Measurements from ENCODE around the gene PRDM16.
A peak's percentile ranks its signal among the peaks of the same experiment; 100 is the strongest.

Gene PRDM16

DNA sequence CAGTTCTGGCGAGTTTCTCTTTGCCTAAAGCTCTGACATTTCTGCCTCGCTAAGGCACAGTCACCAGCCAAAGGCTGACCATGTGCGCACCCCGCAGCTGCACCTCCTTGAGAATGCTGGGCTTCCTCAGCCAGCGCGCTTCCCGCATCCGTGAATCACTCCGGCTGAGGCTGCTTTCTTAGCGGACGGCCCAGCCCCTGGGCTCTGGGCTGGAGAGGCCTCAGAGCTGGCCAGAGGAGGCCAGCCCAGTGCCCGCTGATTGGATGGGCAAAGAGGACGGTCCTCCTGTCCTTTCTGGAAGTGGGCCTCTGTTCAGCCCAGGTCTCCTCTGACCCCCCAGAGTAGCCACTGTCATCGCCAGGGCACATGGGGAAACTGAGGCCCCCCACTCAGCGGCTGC, 56.1 kb downstream of the PRDM16 start:
- Histone ChIP-seq H3K14ac (ENCODE audit: low read length in 2 of 2) (no peak overlapping the region), H2BK15ac (ENCODE audit: low read depth, poor library complexity, severe bottlenecking) (no peak overlapping the region), H3K27me3 (ENCODE audit: control insufficient read depth in 1 of 2, insufficient read depth in 1 of 2, low read length in 2 of 2) (peaks cover 0 to 8% of the 10 kb centered on the region in 2 experiments), H3K18ac (ENCODE audit: low read depth in 1 of 2, low read length in 2 of 2) (no peak overlapping the region), H2BK120ac (ENCODE audit: low read depth, low read length) (no peak overlapping the region), H3K9me3 (ENCODE audit: control insufficient read depth, low read length) (no peaks in the 10 kb centered on the region), H4K91ac (ENCODE audit: low read length) (no peak overlapping the region), H3K23ac (ENCODE audit: low read length in 2 of 2) (no peak overlapping the region), H4K8ac (ENCODE audit: low read length) (no peak overlapping the region), H3K27ac (ENCODE audit: low read length, poor library complexity, severe bottlenecking) (no peak overlapping the region), H3K4me2 (ENCODE audit: low read length, poor library complexity, severe bottlenecking) (no peak overlapping the region), H3K4ac (ENCODE audit: low read depth in 1 of 2, low read length in 2 of 2) (no peak overlapping the region), H2AFZ (ENCODE audit: low read depth, low read length) (no peak overlapping the region), H3K4me1 (ENCODE audit: control insufficient read depth, insufficient read depth, low read depth, low read length) (peaks cover 2% of the 10 kb centered on the region), H2BK5ac (ENCODE audit: low read depth, low read length, poor library complexity, severe bottlenecking) (no peak overlapping the region), H2BK12ac (ENCODE audit: low read length in 2 of 2) (no peak overlapping the region), H3K9ac (ENCODE audit: low read length) (no peak overlapping the region), H3K4me3 (ENCODE audit: insufficient read depth in 1 of 2, low read depth in 1 of 2, low read length in 2 of 2) (no peak overlapping the region), H3K36me3 (ENCODE audit: control insufficient read depth in 1 of 2, insufficient read depth in 2 of 2, low read depth in 1 of 2, low read length in 2 of 2) (no peaks in the 10 kb centered on the region), H2AK5ac (ENCODE audit: low read length, severe bottlenecking) (no peak overlapping the region), H3K79me1 (replicated peaks; ENCODE audit: low read length, poor library complexity, severe bottlenecking) (no peaks in the 10 kb centered on the region)
- WGBS, result 80% methylated on average over 15 of the region's 15 CpGs
- DNase-seq, result no peak

DNA sequence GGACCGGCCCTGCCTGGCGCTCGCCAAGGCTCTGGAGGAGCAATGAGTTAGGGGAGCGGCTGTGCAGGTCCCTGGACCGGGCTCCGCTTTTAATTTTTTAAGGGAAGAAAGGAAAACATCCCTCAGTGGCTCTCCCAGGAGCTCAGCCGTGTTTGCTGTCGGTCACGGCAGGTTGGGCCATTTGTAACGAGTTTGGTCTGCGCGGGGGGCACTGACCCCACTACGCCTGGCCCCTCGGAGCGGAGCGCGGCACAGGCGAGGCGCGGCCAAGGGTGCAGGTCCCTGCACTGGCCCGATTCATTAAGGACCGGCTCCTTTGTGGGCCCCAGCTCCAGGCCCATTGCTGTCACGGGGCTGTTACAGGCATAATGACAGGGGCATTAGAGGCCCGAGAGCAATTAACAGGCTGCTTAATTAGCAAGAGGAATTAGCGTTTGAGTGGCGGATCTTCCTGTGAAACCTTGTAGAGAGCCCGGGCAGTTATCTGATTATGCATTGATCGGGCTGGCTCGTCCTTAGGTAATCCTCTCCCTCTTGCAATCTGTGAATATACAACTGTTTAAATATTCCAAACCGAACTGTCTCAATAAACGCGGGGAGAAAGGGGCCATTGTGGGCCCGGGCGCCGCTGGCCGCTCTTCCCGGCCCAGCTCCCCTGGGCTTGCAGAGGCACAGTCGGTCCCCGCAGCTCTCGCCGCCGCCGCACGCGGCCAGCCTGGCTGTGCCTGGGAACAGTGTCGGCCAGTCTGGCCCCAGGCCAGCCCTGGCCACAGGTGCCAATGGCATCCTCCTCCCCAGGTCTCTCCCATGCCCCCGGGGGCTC, 56.8 kb downstream of the PRDM16 start:
- H3K9ac ChIP-seq (ENCODE audit: low read length), result no peak overlapping the region
- H3K27ac ChIP-seq (ENCODE audit: low read length, poor library complexity, severe bottlenecking), result no peak overlapping the region
- no peak overlapping the region for H3K4me3 ChIP-seq (ENCODE audit: insufficient read depth in 1 of 2, low read depth in 1 of 2, low read length in 2 of 2)
- H2AFZ ChIP-seq (ENCODE audit: low read depth, low read length), result no peak overlapping the region
- H2BK5ac ChIP-seq (ENCODE audit: low read depth, low read length, poor library complexity, severe bottlenecking), result no peak overlapping the region
- H3K4ac ChIP-seq (ENCODE audit: low read depth in 1 of 2, low read length in 2 of 2), result no peak overlapping the region
- H2BK15ac ChIP-seq (ENCODE audit: low read depth, poor library complexity, severe bottlenecking), result no peak overlapping the region
- H3K27me3 ChIP-seq (ENCODE audit: control insufficient read depth in 1 of 2, insufficient read depth in 1 of 2, low read length in 2 of 2), result peaks cover 0 to 8% of the 10 kb centered on the region in 2 experiments
- H4K8ac ChIP-seq (ENCODE audit: low read length), result no peak overlapping the region
- no peak overlapping the region for H3K23ac ChIP-seq (ENCODE audit: low read length in 2 of 2)
- DNase-seq, result no peak
- no peak overlapping the region for H2BK120ac ChIP-seq (ENCODE audit: low read depth, low read length)
- H2AK5ac ChIP-seq (ENCODE audit: low read length, severe bottlenecking), result no peak overlapping the region
- no peak overlapping the region for H2BK12ac ChIP-seq (ENCODE audit: low read length in 2 of 2)
- no peaks in the 10 kb centered on the region for H3K79me1 ChIP-seq (replicated peaks; ENCODE audit: low read length, poor library complexity, severe bottlenecking)
- no peak overlapping the region for H4K91ac ChIP-seq (ENCODE audit: low read length)
- H3K14ac ChIP-seq (ENCODE audit: low read length in 2 of 2), result no peak overlapping the region
- no peak overlapping the region for H3K18ac ChIP-seq (ENCODE audit: low read depth in 1 of 2, low read length in 2 of 2)
- no peak overlapping the region for H3K4me2 ChIP-seq (ENCODE audit: low read length, poor library complexity, severe bottlenecking)
- H3K9me3 ChIP-seq (ENCODE audit: control insufficient read depth, low read length), result no peaks in the 10 kb centered on the region
- peaks cover 2% of the 10 kb centered on the region for H3K4me1 ChIP-seq (ENCODE audit: control insufficient read depth, insufficient read depth, low read depth, low read length)
- WGBS, result 81% methylated on average over 47 of the region's 47 CpGs
- H3K36me3 ChIP-seq (ENCODE audit: control insufficient read depth in 1 of 2, insufficient read depth in 2 of 2, low read depth in 1 of 2, low read length in 2 of 2), result no peaks in the 10 kb centered on the region

DNA sequence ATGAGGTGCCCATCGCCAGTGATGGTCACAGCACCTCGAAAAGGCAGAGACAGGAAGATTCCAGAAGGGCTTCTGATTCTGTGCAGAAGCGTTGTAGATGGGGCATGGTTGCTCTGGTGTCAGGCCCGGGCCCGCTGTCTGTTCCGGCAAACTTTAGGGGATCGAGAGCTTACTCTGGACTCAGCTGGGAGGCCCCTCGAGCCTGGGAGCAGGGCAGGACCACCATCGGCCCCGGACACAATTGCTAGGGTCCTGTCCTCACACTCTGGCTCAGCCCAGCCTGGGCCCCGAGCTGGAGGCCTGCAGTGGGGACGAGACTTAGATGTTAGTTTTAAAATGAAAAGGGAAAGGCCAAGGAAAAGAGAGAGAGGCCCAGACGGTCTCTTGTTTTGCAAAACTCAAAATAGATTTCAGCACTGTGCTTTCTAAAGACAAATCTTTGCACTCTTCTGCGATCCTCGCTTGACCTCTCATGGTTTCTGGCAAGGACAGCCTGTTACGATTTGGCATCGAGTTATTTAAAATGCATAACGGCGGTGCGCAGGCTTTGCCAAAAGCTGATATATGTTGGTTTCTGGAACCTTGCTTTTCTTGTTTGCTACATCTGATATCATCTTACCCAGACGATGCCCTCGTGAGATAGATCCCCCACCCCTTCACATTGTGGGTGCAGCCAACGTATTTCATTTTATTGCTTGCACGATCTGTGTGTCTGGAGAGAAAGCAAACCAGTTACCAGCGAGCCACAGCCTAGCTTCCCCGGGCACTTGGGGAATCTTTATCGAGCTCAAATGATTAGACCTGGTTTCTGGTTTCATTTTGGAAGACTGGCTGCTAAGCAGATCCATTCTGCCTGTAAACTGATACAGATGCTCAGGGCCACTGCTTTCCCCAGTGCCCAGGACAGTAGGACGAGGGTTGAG, 58.0 kb downstream of the PRDM16 start:
- Histone ChIP-seq H3K27ac (ENCODE audit: low read length, poor library complexity, severe bottlenecking) (no peak overlapping the region), H2BK5ac (ENCODE audit: low read depth, low read length, poor library complexity, severe bottlenecking) (no peak overlapping the region), H3K4me1 (ENCODE audit: control insufficient read depth, insufficient read depth, low read depth, low read length) (peaks cover 2% of the 10 kb centered on the region), H3K79me1 (replicated peaks; ENCODE audit: low read length, poor library complexity, severe bottlenecking) (no peaks in the 10 kb centered on the region), H3K9ac (ENCODE audit: low read length) (peak overlapping the region; percentile 74), H3K27me3 (ENCODE audit: control insufficient read depth in 1 of 2, insufficient read depth in 1 of 2, low read length in 2 of 2) (peaks cover 0 to 15% of the 10 kb centered on the region in 2 experiments), H3K4me2 (ENCODE audit: low read length, poor library complexity, severe bottlenecking) (no peak overlapping the region), H3K18ac (ENCODE audit: low read depth in 1 of 2, low read length in 2 of 2) (no peak overlapping the region), H3K4ac (ENCODE audit: low read depth in 1 of 2, low read length in 2 of 2) (no peak overlapping the region), H2BK12ac (ENCODE audit: low read length in 2 of 2) (no peak overlapping the region), H4K91ac (ENCODE audit: low read length) (no peak overlapping the region), H3K14ac (ENCODE audit: low read length in 2 of 2) (no peak overlapping the region), H2BK120ac (ENCODE audit: low read depth, low read length) (no peak overlapping the region), H2AK5ac (ENCODE audit: low read length, severe bottlenecking) (no peak overlapping the region), H3K4me3 (ENCODE audit: insufficient read depth in 1 of 2, low read depth in 1 of 2, low read length in 2 of 2) (peak overlapping the region in 1 of 2 experiments; percentile 66), H2AFZ (ENCODE audit: low read depth, low read length) (no peak overlapping the region), H3K36me3 (ENCODE audit: control insufficient read depth in 1 of 2, insufficient read depth in 2 of 2, low read depth in 1 of 2, low read length in 2 of 2) (no peaks in the 10 kb centered on the region), H3K9me3 (ENCODE audit: control insufficient read depth, low read length) (no peaks in the 10 kb centered on the region), H4K8ac (ENCODE audit: low read length) (no peak overlapping the region), H2BK15ac (ENCODE audit: low read depth, poor library complexity, severe bottlenecking) (no peak overlapping the region), H3K23ac (ENCODE audit: low read length in 2 of 2) (no peak overlapping the region)
- no peak for DNase-seq
- 84% methylated on average over 28 of the region's 28 CpGs for WGBS

GRCh38 chr1:3127738-3128137, 58.7 kb downstream of the PRDM16 start:
- Histone ChIP-seq H3K4me3 (ENCODE audit: insufficient read depth in 1 of 2, low read depth in 1 of 2, low read length in 2 of 2) (peak overlapping the region in 1 of 2 experiments; percentile 66), H3K27me3 (ENCODE audit: control insufficient read depth in 1 of 2, insufficient read depth in 1 of 2, low read length in 2 of 2) (peaks cover 0 to 17% of the 10 kb centered on the region in 2 experiments), H4K91ac (ENCODE audit: low read length) (no peak overlapping the region), H2AFZ (ENCODE audit: low read depth, low read length) (no peak overlapping the region), H3K18ac (ENCODE audit: low read depth in 1 of 2, low read length in 2 of 2) (no peak overlapping the region), H3K4ac (ENCODE audit: low read depth in 1 of 2, low read length in 2 of 2) (no peak overlapping the region), H3K4me2 (ENCODE audit: low read length, poor library complexity, severe bottlenecking) (no peak overlapping the region), H2BK120ac (ENCODE audit: low read depth, low read length) (no peak overlapping the region), H3K14ac (ENCODE audit: low read length in 2 of 2) (no peak overlapping the region), H4K8ac (ENCODE audit: low read length) (no peak overlapping the region), H3K79me1 (replicated peaks; ENCODE audit: low read length, poor library complexity, severe bottlenecking) (no peaks in the 10 kb centered on the region), H3K9me3 (ENCODE audit: control insufficient read depth, low read length) (no peaks in the 10 kb centered on the region), H3K36me3 (ENCODE audit: control insufficient read depth in 1 of 2, insufficient read depth in 2 of 2, low read depth in 1 of 2, low read length in 2 of 2) (no peaks in the 10 kb centered on the region), H2BK15ac (ENCODE audit: low read depth, poor library complexity, severe bottlenecking) (no peak overlapping the region), H2AK5ac (ENCODE audit: low read length, severe bottlenecking) (no peak overlapping the region), H3K4me1 (ENCODE audit: control insufficient read depth, insufficient read depth, low read depth, low read length) (peaks cover 2% of the 10 kb centered on the region), H3K27ac (ENCODE audit: low read length, poor library complexity, severe bottlenecking) (no peak overlapping the region), H3K23ac (ENCODE audit: low read length in 2 of 2) (no peak overlapping the region), H3K9ac (ENCODE audit: low read length) (peak overlapping the region; percentile 74), H2BK12ac (ENCODE audit: low read length in 2 of 2) (no peak overlapping the region), H2BK5ac (ENCODE audit: low read depth, low read length, poor library complexity, severe bottlenecking) (no peak overlapping the region)
- WGBS, result 73% methylated on average over 12 of the region's 12 CpGs
- no peak for DNase-seq
